SK-N-SH (cell line): ENCODE data around the gene THSD7B. TPM values are rescaled to one million over a fixed set of nuclear protein-coding genes. Genes with fewer than 3 reads are reported as not detected.

Source experiments
- CTCF ChIA-PET: fragments of 300-600, 350-600 bp; formaldehyde crosslinking; extraction: SDS; loops from one replicate; lab custom pipeline; 2021; lab: Yijun Ruan, JAX
- POLR2A ChIA-PET: fragments of 350-600 bp; sonication (Branson Sonifier 250); formaldehyde crosslinking; extraction: SDS; loops from one replicate; lab custom pipeline; 2020; ENCODE audit warnings: antibody characterized with exemption, inconsistent platforms; lab: Yijun Ruan, JAX
- DNase-seq: peaks from one replicate; pipeline ENCODE4 v3.0.0; 2012
- H2AFZ ChIP-seq: fragments of 200-600 bp; sonication (generic); 2 replicates; pipeline ENCODE4 v1.8.1; 2016; ENCODE audit warnings: antibody characterized with exemption, mild to moderate bottlenecking, low read depth
- H3F3A ChIP-seq: fragments of 200-600 bp; sonication (generic); replicated peaks from 2 replicates; pipeline ENCODE3; 2016; ENCODE audit warnings: antibody characterized with exemption, mild to moderate bottlenecking; ENCODE audit not compliant: insufficient read depth
- H3K27ac ChIP-seq, 2 experiments: fragments of 200-500 bp in 1 of 2; fragments of 200-600 bp in 1 of 2; sonication (Bioruptor generic) in 1 of 2; sonication (generic), shearing (Covaris generic) in 1 of 2; 2 replicates each; pipeline versions ENCODE4 v1.5.1 to v1.6.1; 2014 to 2016; ENCODE audit warnings: low read depth in 2 of 2, inconsistent platforms in 1 of 2, low read length in 1 of 2, mild to moderate bottlenecking in 1 of 2, mixed read lengths in 1 of 2
- H3K27me3 ChIP-seq: fragments of 200-600 bp; sonication (generic), shearing (Covaris generic); 2 replicates; pipeline ENCODE4 v1.6.1; 2016; ENCODE audit warnings: mixed run types; ENCODE audit not compliant: insufficient read depth
- H3K36me3 ChIP-seq, 2 experiments: fragments of 200-500 bp in 1 of 2; fragments of 200-600 bp in 1 of 2; sonication (Bioruptor generic) in 1 of 2; sonication (generic) in 1 of 2; replicated peaks in 1 of 2; 2 replicates each; pipeline versions ENCODE3 to v1.5.1; 2014 to 2016; ENCODE audit warnings: low read length in 1 of 2, mild to moderate bottlenecking in 1 of 2; ENCODE audit not compliant: insufficient read depth in 2 of 2, control insufficient read depth in 1 of 2
- H3K4me1 ChIP-seq, 2 experiments: fragments of 200-500 bp in 1 of 2; fragments of 200-600 bp in 1 of 2; sonication (Bioruptor generic) in 1 of 2; sonication (generic), shearing (Covaris generic) in 1 of 2; 2 replicates each; pipeline versions ENCODE4 v1.5.1 to v1.6.1; 2014 to 2016; ENCODE audit warnings: low read depth in 1 of 2, low read length in 1 of 2, mixed run types in 1 of 2; ENCODE audit not compliant: insufficient read depth in 2 of 2, control insufficient read depth in 1 of 2
- H3K4me2 ChIP-seq: fragments of 200-600 bp; sonication (generic), shearing (Covaris generic); 2 replicates; pipeline ENCODE4 v1.6.1; 2017; ENCODE audit warnings: mixed run types
- H3K4me3 ChIP-seq, 2 experiments: fragments of 200-500 bp in 1 of 2; fragments of 200-600 bp in 1 of 2; sonication (Bioruptor generic) in 1 of 2; sonication (generic), shearing (Covaris generic) in 1 of 2; 2 replicates each; pipeline versions ENCODE4 v1.5.1 to v1.8.1; 2014 to 2016; ENCODE audit warnings: low read depth in 2 of 2, inconsistent platforms in 1 of 2, low read length in 1 of 2, mild to moderate bottlenecking in 1 of 2, mixed read lengths in 1 of 2, moderate library complexity in 1 of 2
- H3K79me2 ChIP-seq: fragments of 200-600 bp; sonication (generic); 2 replicates; pipeline ENCODE4 v1.8.1; 2017; ENCODE audit warnings: mild to moderate bottlenecking; ENCODE audit not compliant: insufficient read depth
- H3K9ac ChIP-seq: fragments of 200-600 bp; sonication (generic); 2 replicates; pipeline ENCODE4 v1.6.1; 2017; ENCODE audit warnings: mixed run types
- H3K9me2 ChIP-seq: fragments of 200-600 bp; sonication (generic); 2 replicates; pipeline ENCODE4 v1.6.1; 2017; ENCODE audit warnings: mixed run types
- H3K9me3 ChIP-seq: fragments of 200-600 bp; sonication (generic); 2 replicates; pipeline ENCODE4 v1.6.1; 2017; ENCODE audit warnings: mixed run types, mild to moderate bottlenecking, moderate library complexity
- H4K20me1 ChIP-seq: fragments of 200-600 bp; sonication (generic); 2 replicates; pipeline ENCODE4 v1.6.1; 2017; ENCODE audit warnings: mild to moderate bottlenecking, mixed run types; ENCODE audit not compliant: insufficient read depth
- ELF1 ChIP-seq: IDR thresholded peaks from 2 replicates; pipeline ENCODE4 v1.4.0; 2012
- EP300 ChIP-seq, 2 experiments: IDR thresholded peaks; 2 replicates each; pipeline versions ENCODE4 v1.4.0 to v1.6.1; 2012; ENCODE audit warnings: borderline replicate concordance in 1 of 2, low read depth in 1 of 2, low read length in 1 of 2
- EZH2phosphoT487 ChIP-seq: fragments of 200-600 bp; sonication (generic); IDR thresholded peaks from 2 replicates; pipeline ENCODE4 v1.6.1; 2017; ENCODE audit warnings: low read depth, mixed run types, mild to moderate bottlenecking, antibody characterized with exemption, moderate library complexity, borderline replicate concordance
- FOSL2 ChIP-seq: IDR thresholded peaks from 2 replicates; pipeline ENCODE4 v1.4.0; 2012; ENCODE audit warnings: low read depth, mild to moderate bottlenecking, moderate library complexity, borderline replicate concordance
- FOXM1 ChIP-seq: IDR thresholded peaks from 2 replicates; pipeline ENCODE4 v1.4.0; 2012; ENCODE audit warnings: low read depth, mild to moderate bottlenecking
- GABPA ChIP-seq: IDR thresholded peaks from 2 replicates; pipeline ENCODE4 v1.4.0; 2012; ENCODE audit warnings: low read depth, mild to moderate bottlenecking
- IRF3 ChIP-seq: fragments of 150-350 bp; IDR thresholded peaks from 2 replicates; pipeline ENCODE4 v1.6.1; 2016; ENCODE audit warnings: mild to moderate bottlenecking, low read depth, low read length
- JUND ChIP-seq: IDR thresholded peaks from 2 replicates; pipeline ENCODE4 v1.4.0; 2012
- MEF2A ChIP-seq: IDR thresholded peaks from 2 replicates; pipeline ENCODE4 v1.4.0; 2012; ENCODE audit warnings: low read depth, borderline replicate concordance
- MXI1 ChIP-seq: IDR thresholded peaks from 2 replicates; pipeline ENCODE4 v1.6.1; 2012; ENCODE audit warnings: mild to moderate bottlenecking, low read depth, low read length, improper control_type of control experiment
- NFIC ChIP-seq: IDR thresholded peaks from 2 replicates; pipeline ENCODE4 v1.4.0; 2012; ENCODE audit warnings: borderline replicate concordance
- NRF1 ChIP-seq: IDR thresholded peaks from 2 replicates; pipeline ENCODE4 v1.6.1; 2012; ENCODE audit warnings: low read depth, mild to moderate bottlenecking, low read length
- PBX3 ChIP-seq: IDR thresholded peaks from 2 replicates; pipeline ENCODE4; 2012
- POLR2AphosphoS5 ChIP-seq: IDR thresholded peaks from 2 replicates; pipeline ENCODE4 v1.6.1; 2012; ENCODE audit warnings: low read depth, low read length
- RCOR1 ChIP-seq: fragments of 150-350 bp; IDR thresholded peaks from 2 replicates; pipeline ENCODE4 v1.6.1; 2017; ENCODE audit warnings: antibody characterized with exemption, low read length
- REST ChIP-seq: IDR thresholded peaks from 2 replicates; pipeline ENCODE4 v1.6.1; 2012; ENCODE audit warnings: mild to moderate bottlenecking, low read depth, low read length, moderate library complexity
- RXRA ChIP-seq: IDR thresholded peaks from 2 replicates; pipeline ENCODE4 v1.4.0; 2012; ENCODE audit warnings: low read depth, mild to moderate bottlenecking, borderline replicate concordance
- SMC3 ChIP-seq: IDR thresholded peaks from 2 replicates; pipeline ENCODE4 v1.6.1; 2012; ENCODE audit warnings: low read depth, low read length, improper control_type of control experiment
- TAF1 ChIP-seq: IDR thresholded peaks from 2 replicates; pipeline ENCODE4 v1.6.1; 2012; ENCODE audit warnings: low read depth, mild to moderate bottlenecking, low read length, moderate library complexity, borderline replicate concordance
- TCF12 ChIP-seq: IDR thresholded peaks from 2 replicates; pipeline ENCODE4 v1.4.0; 2012
- TEAD4 ChIP-seq: IDR thresholded peaks from 2 replicates; pipeline ENCODE4 v1.4.0; 2012; ENCODE audit warnings: mild to moderate bottlenecking, borderline replicate concordance; ENCODE audit not compliant: insufficient read depth
- USF1 ChIP-seq: IDR thresholded peaks from 2 replicates; pipeline ENCODE4 v1.4.0; 2012; ENCODE audit warnings: low read depth, borderline replicate concordance
- YY1 ChIP-seq: IDR thresholded peaks from 2 replicates; pipeline ENCODE4 v1.4.0; 2012; ENCODE audit warnings: low read depth, mild to moderate bottlenecking
- WGBS: methylation state at CpG from one replicate; pipeline ENCODE4 v1.1.6; 2017; ENCODE audit warnings: low lambda C conversion rate; 5-methylcytosine and 5-hydroxymethylcytosine counted together
- polyA plus RNA-seq, 3 experiments: library from polyadenylated mRNA; depleted of rRNA; stranded (reverse); fragments of >200 nt; gene quantifications; 2 replicates each; pipeline ENCODE4 v1.2.3, GENCODE V29; 2012
- TF ChIP-seq, protein P1 (sequence below): IDR thresholded peaks from 2 replicates; pipeline ENCODE4 v1.4.0; 2012; ENCODE audit warnings: low read depth

Gene THSD7B
- polyA plus RNA-seq, 1 of the 3 experiments (the other 2 are of a cell fraction) = not detected

DNA sequence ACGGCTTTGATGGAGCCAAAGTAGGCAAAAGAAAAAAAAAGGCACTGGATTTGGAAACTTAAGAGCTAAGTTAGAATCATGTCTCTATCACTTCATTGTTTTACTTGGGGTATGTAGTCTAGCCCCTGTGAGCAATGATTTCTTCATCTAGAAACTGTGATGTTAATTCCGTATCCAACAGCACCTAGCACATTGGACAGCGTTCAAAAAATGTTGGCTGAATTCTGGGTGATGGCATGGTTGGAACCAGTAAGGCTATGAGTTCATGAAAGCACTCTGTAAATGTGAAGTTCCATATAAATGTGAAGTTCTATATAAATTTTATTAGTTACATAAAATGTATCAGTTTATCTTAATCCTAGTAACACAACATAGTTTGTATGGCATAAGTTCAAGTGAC lies 890.5 kb downstream of the THSD7B start:
- no peaks in the 10 kb centered on the region for H3K4me1 ChIP-seq
- no peak for DNase-seq
- H3K27ac ChIP-seq = no peak overlapping the region
- no peak overlapping the region for H3K4me3 ChIP-seq
- ChIA-PET CTCF (interaction anchor here (0.8 kb wide), 1 partner anchor 13 kb away, joined by 3 read pairs; no protein-coding TSS in a partner anchor), POLR2A (no interaction called here)
- H3K9ac ChIP-seq = no peak overlapping the region
- TF ChIP-seq YY1 (no peak), NFIC (no peak), EZH2phosphoT487 (no peak), FOXM1 (no peak), ELF1 (no peak), TCF12 (no peak), TAF1 (no peak), GABPA (no peak), MXI1 (no peak), SMC3 (no peak), NRF1 (no peak), RCOR1 (no peak), JUND (no peak), REST (no peak), FOSL2 (no peak), MEF2A (no peak)
- TF ChIP-seq, protein P1, sequence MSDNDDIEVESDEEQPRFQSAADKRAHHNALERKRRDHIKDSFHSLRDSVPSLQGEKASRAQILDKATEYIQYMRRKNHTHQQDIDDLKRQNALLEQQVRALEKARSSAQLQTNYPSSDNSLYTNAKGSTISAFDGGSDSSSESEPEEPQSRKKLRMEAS = no peak
- H3K9me2 ChIP-seq = no peaks in the 10 kb centered on the region
- H3F3A ChIP-seq = no peaks in the 10 kb centered on the region
- no peaks in the 10 kb centered on the region for H3K27me3 ChIP-seq
- no peaks in the 10 kb centered on the region for H3K79me2 ChIP-seq
- H3K36me3 ChIP-seq = no peaks in the 10 kb centered on the region
- no peak overlapping the region for H2AFZ ChIP-seq
- no peak overlapping the region for H3K4me2 ChIP-seq
- 33% methylated on average over 3 of the region's 3 CpGs for WGBS
- no peaks in the 10 kb centered on the region for H4K20me1 ChIP-seq
- H3K9me3 ChIP-seq = no peaks in the 10 kb centered on the region

GRCh38 chr2:137658433-137658832 lies 893.1 kb downstream of the THSD7B start:
- Histone ChIP-seq H3K4me2 (no peak overlapping the region), H3K9ac (no peak overlapping the region), H3K4me1 (no peaks in the 10 kb centered on the region), H3F3A (no peaks in the 10 kb centered on the region), H3K27ac (no peak overlapping the region), H3K4me3 (no peak overlapping the region), H3K36me3 (no peaks in the 10 kb centered on the region), H3K79me2 (no peaks in the 10 kb centered on the region), H3K27me3 (no peaks in the 10 kb centered on the region), H3K9me2 (no peaks in the 10 kb centered on the region), H2AFZ (no peak overlapping the region), H3K9me3 (no peaks in the 10 kb centered on the region), H4K20me1 (no peaks in the 10 kb centered on the region)
- ChIA-PET POLR2A (no interaction called here), CTCF (interaction anchor here (0.9 to 1.1 kb wide), 2 partner anchors 725 to 726 kb away, joined by 3 read pairs; no protein-coding TSS in a partner anchor)
- WGBS = 51% methylated on average over 4 of the region's 4 CpGs
- DNase-seq = no peak
- TF ChIP-seq JUND = no peak
- TF ChIP-seq PBX3 = no peak
- TF ChIP-seq, protein P1 = no peak
- TF ChIP-seq POLR2AphosphoS5 = no peak
- TF ChIP-seq MXI1 = no peak
- TF ChIP-seq USF1 = no peak
- no peak for TF ChIP-seq EP300 (IDR thresholded peaks at IDR 0.05; ENCODE audit: borderline replicate concordance in 1 of 2, low read depth in 1 of 2, low read length in 1 of 2)
- no peak for TF ChIP-seq RXRA
- no peak for TF ChIP-seq TEAD4
- no peak for TF ChIP-seq IRF3
